Loucy (cell line): ENCODE data around the gene MRPS34.

ENCODE experiments used
- H2AFZ ChIP-seq: fragments of 200-600 bp; sonication (generic); 2 replicates; pipeline ENCODE4 v1.6.0; 2016; ENCODE audit warnings: antibody characterized with exemption, mild to moderate bottlenecking, low read length, moderate library complexity
- H3F3A ChIP-seq: fragments of 200-600 bp; 2 replicates; pipeline ENCODE4 v1.6.0; 2016; ENCODE audit warnings: antibody characterized with exemption, low read depth, mild to moderate bottlenecking
- H3K27me3 ChIP-seq: fragments of 200-600 bp; sonication (generic); 2 replicates; pipeline ENCODE4 v1.6.1; 2014; ENCODE audit warnings: low read length, mild to moderate bottlenecking; ENCODE audit not compliant: insufficient read depth, poor library complexity, severe bottlenecking
- H3K36me3 ChIP-seq: fragments of 200-600 bp; sonication (generic); 2 replicates; pipeline ENCODE4 v1.6.1; 2016; ENCODE audit warnings: low read length; ENCODE audit not compliant: insufficient read depth
- H3K4me1 ChIP-seq: fragments of 200-600 bp; sonication (generic); 2 replicates; pipeline ENCODE4 v1.5.1; 2014; ENCODE audit warnings: low read length, mild to moderate bottlenecking; ENCODE audit not compliant: insufficient read depth, poor library complexity, severe bottlenecking
- H3K4me2 ChIP-seq: fragments of 200-600 bp; sonication (generic); 2 replicates; pipeline ENCODE4 v1.6.0; 2014; ENCODE audit warnings: antibody characterized with exemption, low read length, low read depth, mild to moderate bottlenecking; ENCODE audit not compliant: poor library complexity, severe bottlenecking
- H3K4me3 ChIP-seq: fragments of 200-600 bp; sonication (generic); 2 replicates; pipeline ENCODE4 v1.5.1; 2014; ENCODE audit warnings: low read length, mild to moderate bottlenecking, mixed read lengths; ENCODE audit not compliant: poor library complexity, severe bottlenecking
- H3K79me2 ChIP-seq: fragments of 200-600 bp; sonication (generic); 2 replicates; pipeline ENCODE4 v1.6.1; 2014; ENCODE audit warnings: low read length; ENCODE audit not compliant: insufficient read depth
- H3K9ac ChIP-seq: fragments of 200-600 bp; sonication (generic); 2 replicates; pipeline ENCODE4 v1.6.0; 2014; ENCODE audit warnings: mild to moderate bottlenecking, low read depth, low read length, moderate library complexity; ENCODE audit not compliant: poor library complexity, severe bottlenecking
- H3K9me2 ChIP-seq: fragments of 200-600 bp; sonication (generic); replicated peaks from 2 replicates; pipeline ENCODE4 v1.6.1; 2016; ENCODE audit warnings: low read depth, low read length, mixed read lengths
- H3K9me3 ChIP-seq: fragments of 200-600 bp; sonication (generic); 2 replicates; pipeline ENCODE4 v1.6.1; 2014; ENCODE audit warnings: mild to moderate bottlenecking, antibody characterized with exemption, low read length, low read depth; ENCODE audit not compliant: insufficient read depth
- H4K20me1 ChIP-seq: fragments of 200-600 bp; sonication (generic); 2 replicates; pipeline ENCODE4 v1.6.0; 2014; ENCODE audit warnings: antibody characterized with exemption, low read length, mild to moderate bottlenecking; ENCODE audit not compliant: insufficient read depth, poor library complexity, severe bottlenecking
- EZH2phosphoT487 ChIP-seq: fragments of 200-600 bp; IDR thresholded peaks from 2 replicates; pipeline ENCODE4 v1.6.1; 2018; ENCODE audit warnings: antibody characterized with exemption, mild to moderate bottlenecking, moderate library complexity, borderline replicate concordance
- TF ChIP-seq, protein P1 (sequence below): fragments of 200-600 bp; sonication (generic); conservative IDR thresholded peaks from 2 replicates; pipeline ENCODE4 v1.5.1; 2014; ENCODE audit warnings: mild to moderate bottlenecking, antibody characterized with exemption, low read length

MRPS34 gene

DNA sequence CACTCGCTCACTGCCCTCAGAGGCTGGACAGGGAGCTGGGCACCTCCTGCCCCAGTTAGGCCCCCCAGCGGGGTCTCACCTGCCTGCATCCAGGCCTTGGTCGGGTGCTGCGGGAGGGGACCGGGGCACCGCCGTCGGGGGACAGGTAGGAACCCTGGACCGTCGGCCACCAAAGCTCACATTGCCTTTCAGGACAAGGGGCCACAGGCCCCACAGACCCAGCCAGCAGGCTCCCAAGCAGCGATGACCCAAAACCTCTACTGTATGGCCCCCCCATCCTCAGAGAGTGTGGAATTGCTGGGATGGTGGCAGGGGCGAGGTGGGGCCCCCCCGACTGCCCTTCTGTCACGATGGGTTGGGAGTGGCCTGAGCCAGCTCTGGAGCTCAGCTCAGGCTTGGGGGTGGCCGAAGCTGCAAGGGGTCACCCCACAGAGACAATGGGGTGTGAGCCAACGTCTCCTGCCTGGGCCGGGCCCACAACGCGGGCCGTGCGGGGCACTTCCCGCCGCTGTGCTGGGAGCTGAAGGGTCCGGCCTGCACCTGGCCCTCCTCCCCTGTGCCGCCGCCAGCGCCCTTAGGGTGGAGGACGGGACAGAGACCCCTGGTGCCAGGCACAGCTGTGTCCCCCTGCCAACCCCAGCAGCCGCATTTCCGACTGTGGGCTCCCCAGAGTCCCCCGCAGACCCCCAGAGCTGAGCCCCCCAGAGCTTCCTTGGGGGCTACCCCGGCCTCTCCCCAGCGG, 20.1 kb upstream of the MRPS34 start:
- Histone ChIP-seq H3K27me3 (no peaks in the 10 kb centered on the region), H4K20me1 (no peaks in the 10 kb centered on the region), H2AFZ (no peak overlapping the region), H3K9ac (no peak overlapping the region), H3K4me2 (no peak overlapping the region), H3K4me1 (no peaks in the 10 kb centered on the region), H3K79me2 (no peaks in the 10 kb centered on the region), H3K4me3 (no peak overlapping the region), H3K9me2 (no peaks in the 10 kb centered on the region), H3F3A (no peaks in the 10 kb centered on the region), H3K36me3 (no peaks in the 10 kb centered on the region), H3K9me3 (no peaks in the 10 kb centered on the region)
- no peak for TF ChIP-seq EZH2phosphoT487
- TF ChIP-seq, protein P1, sequence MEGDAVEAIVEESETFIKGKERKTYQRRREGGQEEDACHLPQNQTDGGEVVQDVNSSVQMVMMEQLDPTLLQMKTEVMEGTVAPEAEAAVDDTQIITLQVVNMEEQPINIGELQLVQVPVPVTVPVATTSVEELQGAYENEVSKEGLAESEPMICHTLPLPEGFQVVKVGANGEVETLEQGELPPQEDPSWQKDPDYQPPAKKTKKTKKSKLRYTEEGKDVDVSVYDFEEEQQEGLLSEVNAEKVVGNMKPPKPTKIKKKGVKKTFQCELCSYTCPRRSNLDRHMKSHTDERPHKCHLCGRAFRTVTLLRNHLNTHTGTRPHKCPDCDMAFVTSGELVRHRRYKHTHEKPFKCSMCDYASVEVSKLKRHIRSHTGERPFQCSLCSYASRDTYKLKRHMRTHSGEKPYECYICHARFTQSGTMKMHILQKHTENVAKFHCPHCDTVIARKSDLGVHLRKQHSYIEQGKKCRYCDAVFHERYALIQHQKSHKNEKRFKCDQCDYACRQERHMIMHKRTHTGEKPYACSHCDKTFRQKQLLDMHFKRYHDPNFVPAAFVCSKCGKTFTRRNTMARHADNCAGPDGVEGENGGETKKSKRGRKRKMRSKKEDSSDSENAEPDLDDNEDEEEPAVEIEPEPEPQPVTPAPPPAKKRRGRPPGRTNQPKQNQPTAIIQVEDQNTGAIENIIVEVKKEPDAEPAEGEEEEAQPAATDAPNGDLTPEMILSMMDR, result no peak

DNA sequence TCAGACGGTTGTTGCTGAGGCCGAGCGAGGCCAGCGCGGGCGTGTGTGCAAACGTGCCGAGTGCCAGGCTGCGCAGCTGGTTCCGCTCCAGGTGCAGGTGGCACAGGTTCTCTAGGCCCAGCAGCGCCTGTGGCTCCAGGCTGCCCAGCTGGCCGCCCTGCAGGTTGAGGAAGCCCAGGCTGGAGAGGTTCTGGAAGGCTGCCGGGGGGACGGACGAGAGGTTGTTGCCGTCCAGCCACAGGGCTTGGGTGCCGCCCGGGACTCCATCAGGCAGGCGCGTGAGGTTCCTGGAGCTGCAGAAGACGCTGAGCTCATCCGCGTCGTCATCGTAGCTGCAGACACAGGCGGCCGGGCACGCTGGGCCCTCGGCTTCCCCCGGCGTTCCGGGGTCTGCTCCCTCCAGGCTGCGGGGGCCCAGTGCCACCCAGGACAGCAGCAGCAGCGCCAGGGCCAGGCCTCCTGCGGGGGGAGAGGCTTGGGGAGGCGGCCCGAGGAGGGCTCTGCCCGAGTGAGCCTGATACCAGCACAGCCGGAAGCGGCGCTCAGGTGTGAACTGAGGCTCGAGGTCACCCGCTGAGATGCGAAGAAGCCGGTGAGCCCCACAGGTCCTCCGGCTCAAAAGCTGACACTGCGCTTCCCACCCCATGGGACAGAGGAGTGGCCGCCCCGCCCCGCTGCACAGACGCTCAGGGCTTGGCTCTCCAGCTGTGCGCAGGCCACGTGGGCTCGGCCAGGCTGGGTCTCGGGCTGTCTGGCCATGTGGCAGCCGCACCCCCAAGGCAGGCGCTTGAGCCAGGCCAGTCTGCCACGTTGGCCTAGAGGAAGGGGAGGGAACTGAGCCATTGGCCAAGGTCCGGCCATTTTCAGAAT, 19.2 kb upstream of the MRPS34 start:
- Histone ChIP-seq H3K79me2 (no peaks in the 10 kb centered on the region), H2AFZ (no peak overlapping the region), H3K9me3 (no peaks in the 10 kb centered on the region), H3K4me2 (no peak overlapping the region), H3K4me1 (no peaks in the 10 kb centered on the region), H4K20me1 (no peaks in the 10 kb centered on the region), H3K9ac (no peak overlapping the region), H3K27me3 (no peaks in the 10 kb centered on the region), H3K36me3 (no peaks in the 10 kb centered on the region), H3F3A (no peaks in the 10 kb centered on the region), H3K4me3 (no peak overlapping the region), H3K9me2 (no peaks in the 10 kb centered on the region)
- TF ChIP-seq, protein P1, result no peak
- no peak for TF ChIP-seq EZH2phosphoT487

DNA sequence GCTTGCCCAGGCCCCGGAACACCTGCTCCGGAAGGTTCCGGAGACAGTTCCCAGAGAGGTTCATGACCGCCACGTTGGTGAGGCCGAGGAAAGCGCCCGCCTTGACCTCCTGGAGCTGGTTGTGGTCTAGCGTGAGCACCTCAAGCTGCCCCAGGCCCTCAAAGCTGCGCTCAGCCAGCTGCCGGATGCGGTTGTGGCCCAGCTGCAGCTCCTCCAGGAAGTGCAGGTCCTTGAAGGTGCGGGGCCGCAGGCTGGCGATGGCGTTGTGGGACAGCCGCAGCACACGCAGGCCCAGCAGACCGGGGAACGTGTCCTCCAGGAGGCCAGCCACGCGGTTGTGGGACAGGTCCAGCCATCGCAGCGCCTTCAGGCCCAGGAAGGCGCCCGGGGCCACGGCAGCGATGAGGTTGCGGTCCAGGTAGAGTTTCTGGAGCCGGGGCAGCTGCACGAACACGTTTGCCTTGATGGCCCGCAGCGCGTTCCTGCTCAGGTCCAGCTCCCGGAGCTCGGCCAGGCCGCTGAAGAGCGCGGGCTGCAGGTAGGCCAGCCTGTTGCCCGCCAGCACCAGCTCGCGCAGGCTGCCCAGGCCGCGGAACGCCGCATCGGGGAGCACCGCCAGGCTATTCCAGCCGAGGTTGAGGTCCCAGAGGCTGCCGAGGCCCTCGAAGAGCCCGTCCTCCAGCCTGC, 18.5 kb upstream of the MRPS34 start:
- Histone ChIP-seq H3K27me3 (no peaks in the 10 kb centered on the region), H3K9ac (no peak overlapping the region), H3K36me3 (no peaks in the 10 kb centered on the region), H3K4me2 (no peak overlapping the region), H2AFZ (no peak overlapping the region), H4K20me1 (no peaks in the 10 kb centered on the region), H3K4me1 (no peaks in the 10 kb centered on the region), H3F3A (no peaks in the 10 kb centered on the region), H3K4me3 (no peak overlapping the region), H3K79me2 (no peaks in the 10 kb centered on the region), H3K9me2 (no peaks in the 10 kb centered on the region), H3K9me3 (no peaks in the 10 kb centered on the region)
- TF ChIP-seq, protein P1, result no peak
- no peak for TF ChIP-seq EZH2phosphoT487
